Activated T-cell treated with anti-CD3 and anti-CD28 coated beads for 4 hours (primary cell): ENCODE data around the gene SLC18A3.

Experiments used
- DNase-seq: peaks from one replicate; pipeline ENCODE4 v3.0.0-alpha.2; 2020

Gene SLC18A3

GRCh38 chr10:49653273-49653929 lies 43.3 kb downstream of the SLC18A3 start:
- DNase-seq: no peak

- DNase-seq: no peak
Observed at GRCh38 chr10:49654036-49654693, 44.1 kb downstream of the SLC18A3 start.

DNA sequence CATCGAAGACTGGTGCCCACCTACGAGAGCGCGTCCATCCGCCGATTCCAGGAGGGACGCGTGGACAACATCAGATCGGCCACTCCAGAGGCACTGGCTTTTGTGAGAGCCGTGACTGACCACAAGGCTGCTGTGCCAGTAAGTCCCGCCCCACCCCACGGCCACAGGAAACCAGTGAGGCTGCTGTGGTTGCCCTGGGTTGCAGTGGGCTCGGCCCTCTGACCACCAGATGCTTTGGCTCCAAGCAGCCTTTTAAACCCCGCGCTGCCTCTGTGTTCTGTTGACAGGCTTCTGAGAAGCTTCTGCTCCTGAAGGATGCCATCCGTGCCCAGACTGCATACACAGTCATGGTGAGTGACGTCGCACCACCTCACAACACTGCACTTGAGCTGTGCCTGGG lies 45.0 kb downstream of the SLC18A3 start:
- no peak for DNase-seq

- no peak for DNase-seq
Observed at GRCh38 chr10:49656845-49657493, 46.9 kb downstream of the SLC18A3 start.

- no peak for DNase-seq
Observed at GRCh38 chr10:49657606-49658005, 47.5 kb downstream of the SLC18A3 start.

DNA sequence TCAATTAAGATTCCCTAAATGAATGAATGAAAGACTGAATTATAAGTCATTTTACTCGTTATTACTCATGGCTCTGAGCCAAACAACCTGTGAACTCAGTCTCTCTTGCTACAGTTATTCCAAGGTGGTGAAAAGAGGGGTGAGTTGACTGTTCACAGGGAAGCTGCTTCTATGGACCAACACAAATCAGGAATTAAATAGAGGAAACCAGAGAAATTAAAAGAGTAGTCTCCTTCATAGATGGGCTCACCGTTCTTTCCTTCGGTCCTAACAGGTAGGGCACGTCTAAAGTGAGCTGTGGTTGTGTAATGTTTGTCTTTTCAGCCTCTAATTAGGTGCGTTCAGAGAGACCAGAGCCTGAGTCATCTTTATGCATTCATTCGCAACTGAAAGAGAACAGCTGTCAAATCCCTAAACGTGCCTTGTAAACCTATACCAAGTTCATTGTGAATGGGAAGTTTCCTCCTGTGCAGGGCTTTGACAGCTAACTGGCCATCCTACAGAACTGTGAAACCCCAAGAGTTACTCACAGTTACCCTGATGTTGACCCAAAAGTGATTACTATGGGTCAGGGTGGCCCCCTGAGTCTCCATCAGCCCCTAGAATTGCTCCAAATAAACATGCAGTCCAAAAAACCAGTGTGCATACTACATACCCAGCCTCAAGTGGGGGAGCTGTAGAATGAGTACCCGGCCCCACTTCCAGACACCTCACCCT lies 51.2 kb downstream of the SLC18A3 start:
- no peak for DNase-seq
